ENCODE data around the gene OR9Q2.
"Not testable (repeated sequence)": the region's sequence is repeated elsewhere in the genome, so short reads cannot be mapped to it uniquely, and the experiment has no call there.

The OR9Q2 gene, protein sequence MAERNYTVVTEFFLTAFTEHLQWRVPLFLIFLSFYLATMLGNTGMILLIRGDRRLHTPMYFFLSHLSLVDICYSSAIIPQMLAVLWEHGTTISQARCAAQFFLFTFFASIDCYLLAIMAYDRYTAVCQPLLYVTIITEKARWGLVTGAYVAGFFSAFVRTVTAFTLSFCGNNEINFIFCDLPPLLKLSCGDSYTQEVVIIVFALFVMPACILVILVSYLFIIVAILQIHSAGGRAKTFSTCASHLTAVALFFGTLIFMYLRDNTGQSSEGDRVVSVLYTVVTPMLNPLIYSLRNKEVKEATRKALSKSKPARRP

GRCh38 chr11:58188770-58189169 is at the start of gene OR9Q2:
TSS of gene OR9Q2 (plus strand) at chr11:58189070. CDS start at chr11:58190491, 1,421 bp downstream.
- no peak for DNase-seq (ENCODE audit: low spot score)

DNA sequence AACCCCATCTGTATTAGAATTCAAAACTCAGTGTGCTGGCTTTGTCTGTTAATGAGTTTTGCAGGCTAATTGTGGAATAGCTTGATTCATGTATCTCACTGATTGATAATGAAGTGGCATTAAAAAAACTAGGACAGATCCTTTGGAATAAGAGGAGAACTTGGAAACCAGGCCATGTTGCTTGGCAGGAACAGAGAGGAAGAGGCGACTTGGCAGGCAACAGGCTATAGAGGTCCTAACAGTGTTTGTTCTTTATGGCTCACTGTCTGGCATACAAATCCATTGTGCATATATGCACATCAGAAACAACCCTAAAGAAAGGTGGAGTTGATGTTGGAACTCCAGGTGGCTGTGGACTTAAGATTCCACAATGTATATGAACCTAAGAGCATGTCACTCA is 46.1 kb upstream of the OR9Q2 start:
- no peak for DNase-seq (ENCODE audit: low spot score)

- no peak for DNase-seq (ENCODE audit: low spot score)
Measured at GRCh38 chr11:58152781-58153180, 36.1 kb upstream of the OR9Q2 start.

GRCh38 chr11:58164389-58164788 is 24.5 kb upstream of the OR9Q2 start:
- DNase-seq (ENCODE audit: low spot score): no peak

DNA sequence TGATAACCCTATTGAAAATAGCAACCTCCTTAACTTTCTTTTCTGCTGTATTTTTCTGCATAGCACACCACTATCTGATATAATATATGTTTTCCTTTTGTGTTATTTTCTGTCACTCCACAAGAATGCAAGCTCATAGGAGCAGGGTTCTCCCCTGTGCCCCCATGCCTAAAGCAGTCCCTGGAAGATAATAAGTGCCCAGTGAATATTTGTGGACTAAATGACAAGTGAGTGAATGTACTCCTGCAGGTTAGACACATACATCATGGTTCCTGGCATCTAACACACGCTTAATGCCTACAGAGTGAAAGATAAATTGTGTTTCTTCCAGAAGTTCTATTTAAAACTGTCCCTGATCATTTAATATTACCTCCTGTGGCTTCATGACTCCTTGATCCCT is 23.9 kb upstream of the OR9Q2 start:
- no peak for DNase-seq (ENCODE audit: low spot score)

DNA sequence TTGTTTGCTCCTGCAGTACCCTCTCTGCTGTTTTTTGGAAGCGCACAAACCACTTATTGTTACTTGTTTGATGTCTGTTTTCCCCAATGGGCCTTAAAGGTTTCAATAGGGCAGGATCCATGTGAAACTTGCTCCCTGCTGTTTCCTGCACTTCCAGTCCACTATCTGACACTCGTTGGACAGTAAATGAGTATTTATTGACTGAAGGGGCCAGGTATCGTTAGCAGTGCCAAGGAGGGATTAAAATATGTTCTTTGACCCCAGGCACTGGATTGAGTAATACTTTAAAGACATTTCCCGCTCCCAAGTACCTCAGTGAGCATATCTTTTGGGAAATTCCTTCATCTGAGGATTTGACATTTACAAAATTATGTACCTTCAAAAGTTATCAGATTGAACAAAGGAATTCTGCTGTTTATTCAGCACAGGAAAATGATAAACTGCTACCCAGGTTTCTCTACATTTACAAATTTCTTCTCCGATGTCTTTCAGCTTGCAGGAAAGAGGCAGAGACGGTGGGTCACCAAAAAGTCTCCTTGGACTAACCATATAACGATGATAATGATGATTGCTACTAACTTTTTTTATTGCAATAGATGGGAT is 23.3 kb upstream of the OR9Q2 start:
- DNase-seq (ENCODE audit: low spot score): no peak

- no peak for DNase-seq (ENCODE audit: low spot score)
Measured at GRCh38 chr11:58177409-58178054, 11.3 kb upstream of the OR9Q2 start.

- no peak for DNase-seq (ENCODE audit: low spot score)
Measured at GRCh38 chr11:58178444-58178843, 10.4 kb upstream of the OR9Q2 start.

DNA sequence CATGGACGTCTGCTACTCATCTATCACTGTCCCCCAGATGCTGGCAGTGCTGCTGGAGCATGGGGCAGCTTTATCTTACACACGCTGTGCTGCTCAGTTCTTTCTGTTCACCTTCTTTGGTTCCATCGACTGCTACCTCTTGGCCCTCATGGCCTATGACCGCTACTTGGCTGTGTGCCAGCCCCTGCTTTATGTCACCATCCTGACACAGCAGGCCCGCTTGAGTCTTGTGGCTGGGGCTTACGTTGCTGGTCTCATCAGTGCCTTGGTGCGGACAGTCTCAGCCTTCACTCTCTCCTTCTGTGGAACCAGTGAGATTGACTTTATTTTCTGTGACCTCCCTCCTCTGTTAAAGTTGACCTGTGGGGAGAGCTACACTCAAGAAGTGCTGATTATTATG is 9.2 kb upstream of the OR9Q2 start:
- DNase-seq (ENCODE audit: low spot score): no peak

DNA sequence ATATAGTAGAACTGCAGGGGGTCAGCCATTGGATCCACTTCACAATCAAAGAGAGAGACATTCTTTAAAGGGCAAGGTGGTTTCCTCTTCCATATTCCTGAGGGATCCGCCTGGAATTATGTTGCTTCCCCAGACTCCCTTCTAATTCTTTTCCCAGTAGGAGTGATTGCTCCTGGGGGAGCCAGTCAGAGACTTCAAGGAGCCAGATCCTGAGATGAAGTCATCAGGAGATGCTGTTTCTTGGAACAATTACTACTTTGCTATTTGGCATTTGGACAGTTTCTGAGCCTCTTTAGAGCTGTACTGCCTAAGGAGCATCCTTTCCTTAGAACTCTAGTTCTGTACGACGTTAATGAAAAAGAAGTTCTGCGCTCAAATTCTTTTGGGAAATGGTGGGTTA is 1.9 kb upstream of the OR9Q2 start:
- DNase-seq (ENCODE audit: low spot score): no peak

DNA sequence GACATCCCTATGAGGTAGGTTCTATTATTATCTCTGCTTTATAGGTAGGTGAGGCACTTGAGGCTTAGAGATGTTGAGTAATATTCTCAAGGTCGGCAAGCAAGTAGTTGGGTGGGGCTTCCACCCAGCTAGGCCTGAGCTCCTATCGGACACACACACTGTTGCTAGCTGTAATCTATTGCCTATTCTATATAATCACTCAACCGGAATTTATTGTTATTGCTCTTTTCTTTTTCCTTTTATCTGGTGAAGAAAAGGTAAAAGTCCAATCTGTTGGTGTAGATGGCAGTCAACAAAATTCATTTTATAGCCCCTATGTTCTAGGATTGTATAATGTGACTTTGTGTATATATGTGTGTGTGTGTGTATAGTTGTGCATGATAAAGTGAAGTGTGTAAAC is 3.4 kb downstream of the OR9Q2 start:
- DNase-seq (ENCODE audit: low spot score): peak; percentile 47

DNA sequence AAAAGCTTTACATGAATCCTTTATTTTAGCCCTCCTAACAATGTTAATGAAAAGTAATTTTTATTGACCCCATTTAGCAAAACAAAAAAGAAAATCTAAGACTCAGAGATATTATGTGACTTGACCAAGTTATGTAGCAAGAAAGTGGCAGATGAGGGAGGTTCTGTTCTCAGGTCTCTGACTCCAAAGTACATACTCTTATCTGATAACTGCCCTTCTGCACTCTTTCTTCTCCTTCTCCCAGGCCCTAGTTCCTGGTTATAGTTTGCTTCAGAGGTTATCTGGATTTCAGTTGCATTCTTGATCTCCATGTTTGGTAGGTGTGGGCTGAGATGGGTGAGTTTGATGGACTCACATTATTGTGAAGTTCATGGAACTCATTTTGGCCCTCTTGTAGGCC is 4.5 kb downstream of the OR9Q2 start:
- DNase-seq (ENCODE audit: low spot score): no peak

GRCh38 chr11:58195939-58196338 is 7.1 kb downstream of the OR9Q2 start:
- no peak for DNase-seq (ENCODE audit: low spot score)

- DNase-seq (ENCODE audit: low spot score): no peak
Measured at GRCh38 chr11:58199271-58199670, 10.4 kb downstream of the OR9Q2 start.

DNA sequence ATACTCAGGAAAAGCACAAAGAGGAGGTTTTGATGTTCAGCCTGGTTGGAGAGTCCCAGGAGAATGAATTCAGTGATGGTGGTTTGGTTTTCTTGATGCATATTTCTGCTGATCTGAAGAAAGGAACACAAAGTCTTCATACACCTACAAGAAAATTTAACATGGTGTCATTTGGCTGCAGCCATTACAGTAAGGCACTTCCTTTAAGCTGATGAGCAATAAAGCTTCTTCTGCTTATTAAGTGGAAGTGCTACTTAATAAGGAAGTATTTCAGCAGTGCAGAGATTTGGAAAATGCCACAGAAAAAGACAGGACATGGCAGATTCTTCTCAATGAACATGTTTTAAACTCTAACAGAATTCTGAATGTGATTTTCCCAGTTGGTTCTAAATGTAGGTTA is 15.2 kb downstream of the OR9Q2 start, which contains the start of gene OR1S2:
OR1S2 (minus strand) TSS at position 101 of the 400 bp plus-strand sequence; CDS start at position 101, 0 bp downstream.
- DNase-seq (ENCODE audit: low spot score): no peak

DNA sequence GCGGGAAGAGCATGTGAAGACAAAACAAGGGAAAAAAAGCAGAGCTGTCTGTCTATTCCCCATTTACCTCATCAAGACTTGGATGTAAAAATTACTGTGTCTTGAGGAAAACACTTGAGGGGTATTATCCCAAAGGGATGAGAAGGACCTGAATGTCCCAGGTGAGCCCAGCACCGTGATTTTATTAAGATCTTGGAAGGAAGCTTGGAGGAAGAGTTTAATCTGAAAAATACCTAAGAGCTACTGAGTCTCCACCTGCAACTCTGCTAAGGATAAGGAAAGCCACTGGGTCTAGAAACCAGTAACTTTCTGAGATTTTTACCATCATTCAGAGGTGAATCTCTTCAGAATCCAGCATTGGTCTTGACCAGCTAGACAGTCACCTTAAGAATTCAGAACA is 23.6 kb downstream of the OR9Q2 start, which contains the start of gene OR1S1:
OR1S1 (plus strand) TSS at position 301 of the 400 bp plus-strand sequence.
- not testable (repeated sequence) for DNase-seq (ENCODE audit: low spot score)

DNA sequence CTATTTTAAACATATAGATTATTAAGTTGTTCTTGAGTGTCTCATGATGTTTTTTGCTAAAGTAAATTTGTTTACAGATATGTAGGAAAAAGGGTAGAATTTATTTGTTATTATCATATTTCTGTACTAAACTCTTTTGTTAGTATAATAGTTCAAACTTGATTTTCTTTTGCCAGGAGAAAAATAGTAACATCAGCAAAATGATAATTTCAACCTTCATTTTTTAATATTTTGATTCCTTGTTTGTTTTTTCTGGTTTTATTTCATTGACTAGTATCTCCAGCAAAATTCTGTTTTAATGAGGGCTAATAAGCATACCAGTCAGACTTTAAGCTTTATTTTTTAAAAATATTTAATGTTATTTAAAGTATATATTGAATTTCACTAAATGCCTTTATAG is 27.6 kb downstream of the OR9Q2 start:
- no peak for DNase-seq (ENCODE audit: low spot score)

DNA sequence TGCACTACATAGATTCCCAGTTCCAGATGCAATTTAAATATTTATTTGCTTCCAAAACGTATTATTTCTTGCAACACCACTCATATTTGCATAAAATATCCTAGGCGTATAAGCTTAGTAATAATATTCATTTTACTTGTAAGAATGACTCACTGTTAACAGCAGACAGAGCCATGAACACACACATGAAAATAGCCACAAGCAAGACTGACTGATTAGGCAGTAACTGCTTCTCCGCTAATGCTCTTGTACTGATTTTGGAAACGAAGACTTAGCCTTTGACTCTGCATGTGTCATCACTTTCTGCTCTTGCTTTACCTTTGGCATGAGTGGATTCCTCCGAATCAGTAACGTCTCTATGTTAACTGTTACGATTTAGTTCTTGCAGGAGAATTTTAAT is 33.9 kb downstream of the OR9Q2 start:
- DNase-seq (ENCODE audit: low spot score): no peak

DNA sequence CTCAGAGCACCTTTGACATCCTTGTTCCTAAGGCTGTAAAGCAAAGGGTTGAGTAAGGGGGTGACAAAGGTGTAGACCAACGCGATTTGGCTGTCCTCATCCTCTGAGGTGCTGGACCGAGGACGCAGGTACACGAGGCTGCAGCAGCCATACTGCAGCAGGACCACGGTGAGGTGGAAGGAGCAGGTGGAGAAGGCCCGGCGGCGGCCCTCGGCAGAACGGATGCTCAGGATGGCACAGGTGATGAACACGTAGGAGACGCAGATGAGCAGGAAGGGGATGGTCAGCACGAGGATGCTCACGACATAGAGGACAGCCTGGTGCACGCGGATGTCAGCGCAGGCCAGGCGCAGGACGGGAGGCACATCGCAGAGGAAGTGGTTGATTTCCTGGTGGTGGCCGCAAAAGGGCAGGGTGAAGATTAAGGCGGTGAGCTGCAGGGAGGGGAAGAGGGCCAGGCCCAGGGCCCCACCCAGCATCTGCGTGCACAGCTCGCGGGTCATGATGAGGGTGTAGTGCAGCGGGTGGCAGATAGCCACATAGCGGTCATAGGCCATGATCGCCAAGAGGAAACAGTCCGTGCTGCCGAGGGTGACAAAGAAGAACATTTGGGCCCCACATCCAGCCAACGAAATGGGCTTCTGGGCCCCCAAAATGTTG is 39.2 kb downstream of the OR9Q2 start:
- DNase-seq (ENCODE audit: low spot score): no peak

Measured in SW480 (cell line).